ENCODE results near the gene SDHA.

The SDHA gene

DNA sequence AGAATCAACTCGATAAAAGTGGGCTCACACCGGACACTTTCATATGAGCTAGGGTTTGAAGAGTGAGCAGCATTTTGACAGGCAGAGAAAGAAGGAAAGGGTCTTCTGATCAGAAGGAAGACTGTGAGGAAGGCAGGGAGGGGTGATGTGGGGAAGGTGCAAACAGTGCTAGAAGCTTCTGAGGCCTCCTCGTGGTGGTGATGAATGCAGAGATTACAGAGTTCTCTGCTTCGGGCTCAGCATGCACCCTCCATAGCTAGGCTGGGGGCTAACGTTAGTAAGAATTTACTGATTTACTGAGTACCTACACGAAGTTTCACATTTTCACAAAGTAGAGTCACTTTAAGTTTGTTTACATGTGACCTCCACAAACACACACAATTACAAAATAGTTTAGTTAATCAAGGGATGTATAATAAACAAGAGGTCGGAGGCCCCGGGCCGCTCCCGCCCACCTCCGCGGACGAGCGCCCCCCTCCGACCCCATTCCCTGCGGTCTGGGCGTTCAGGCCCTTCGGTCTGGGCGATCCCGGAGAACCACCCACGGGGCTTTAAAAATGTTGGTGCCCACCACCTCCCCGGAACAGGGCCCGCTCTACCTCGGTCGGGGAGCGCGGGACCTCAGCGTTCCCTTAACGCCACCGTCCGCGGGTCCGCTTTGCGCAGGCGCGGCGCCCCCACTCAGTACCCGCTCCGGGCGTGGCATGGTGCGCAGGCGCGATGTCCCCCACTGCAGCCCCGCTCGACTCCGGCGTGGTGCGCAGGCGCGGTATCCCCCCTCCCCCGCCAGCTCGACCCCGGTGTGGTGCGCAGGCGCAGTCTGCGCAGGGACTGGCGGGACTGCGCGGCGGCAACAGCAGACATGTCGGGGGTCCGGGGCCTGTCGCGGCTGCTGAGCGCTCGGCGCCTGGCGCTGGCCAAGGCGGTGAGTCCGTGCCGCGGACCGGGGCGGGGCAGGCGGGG is at the start of gene SDHA, which contains the start of gene CCDC127:
Gene SDHA, plus strand, starts transcription at position 827 of the 963 bp plus-strand sequence. Its CDS starts 36 bp downstream, at position 863.
Gene CCDC127, minus strand, starts transcription at position 660 of the 963 bp plus-strand sequence. CDS start 1,304 bp downstream, outside the sequence.
- peak; percentile 98 for DNase-seq

DNA sequence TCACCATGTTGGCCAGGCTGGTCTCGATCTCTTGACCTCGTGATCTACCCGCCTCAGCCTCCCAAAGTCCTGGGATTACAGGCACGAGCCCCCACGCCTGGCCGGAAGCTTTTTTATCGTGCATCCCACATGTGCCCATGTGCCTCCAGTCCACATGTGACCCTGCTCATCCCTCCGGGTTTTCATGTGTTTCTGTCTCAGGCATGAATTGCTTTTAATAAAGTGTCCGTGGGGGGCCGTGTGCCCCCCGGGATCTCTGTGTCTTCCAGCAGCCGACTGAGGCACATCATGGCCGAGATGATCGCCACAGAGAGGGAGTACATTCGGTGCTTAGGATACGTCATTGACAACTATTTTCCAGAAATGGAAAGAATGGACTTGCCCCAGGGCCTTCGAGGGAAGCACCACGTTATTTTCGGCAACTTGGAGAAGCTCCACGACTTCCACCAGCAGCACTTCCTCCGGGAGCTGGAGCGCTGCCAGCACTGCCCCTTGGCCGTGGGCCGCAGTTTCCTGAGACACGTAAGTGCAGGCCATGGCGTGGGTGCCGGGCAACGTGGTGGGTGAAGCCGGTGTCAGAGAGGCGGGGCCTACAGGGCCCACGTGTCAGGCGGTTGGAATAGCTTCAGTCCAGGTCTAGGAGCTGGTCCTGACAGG is 48.9 kb upstream of the SDHA start:
- DNase-seq, result no peak

DNA sequence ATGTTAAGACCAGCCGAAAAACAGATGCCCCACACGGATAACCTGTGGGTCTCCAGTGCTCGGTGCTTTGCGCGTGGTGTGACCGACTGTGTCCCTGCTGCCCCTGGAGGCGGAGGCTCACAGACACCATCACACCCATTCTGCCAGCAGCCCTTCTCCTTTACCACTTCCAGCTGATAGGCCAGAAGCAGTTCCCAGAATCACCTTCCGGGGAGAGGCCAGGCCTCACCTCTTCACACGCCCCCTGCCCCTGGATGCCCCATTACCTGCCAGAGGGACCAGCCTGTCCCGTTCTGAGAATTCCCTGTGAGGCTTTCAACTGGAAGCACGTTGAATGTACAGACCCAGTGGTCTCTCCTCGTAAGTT is 48.4 kb upstream of the SDHA start:
- DNase-seq, result no peak

DNA sequence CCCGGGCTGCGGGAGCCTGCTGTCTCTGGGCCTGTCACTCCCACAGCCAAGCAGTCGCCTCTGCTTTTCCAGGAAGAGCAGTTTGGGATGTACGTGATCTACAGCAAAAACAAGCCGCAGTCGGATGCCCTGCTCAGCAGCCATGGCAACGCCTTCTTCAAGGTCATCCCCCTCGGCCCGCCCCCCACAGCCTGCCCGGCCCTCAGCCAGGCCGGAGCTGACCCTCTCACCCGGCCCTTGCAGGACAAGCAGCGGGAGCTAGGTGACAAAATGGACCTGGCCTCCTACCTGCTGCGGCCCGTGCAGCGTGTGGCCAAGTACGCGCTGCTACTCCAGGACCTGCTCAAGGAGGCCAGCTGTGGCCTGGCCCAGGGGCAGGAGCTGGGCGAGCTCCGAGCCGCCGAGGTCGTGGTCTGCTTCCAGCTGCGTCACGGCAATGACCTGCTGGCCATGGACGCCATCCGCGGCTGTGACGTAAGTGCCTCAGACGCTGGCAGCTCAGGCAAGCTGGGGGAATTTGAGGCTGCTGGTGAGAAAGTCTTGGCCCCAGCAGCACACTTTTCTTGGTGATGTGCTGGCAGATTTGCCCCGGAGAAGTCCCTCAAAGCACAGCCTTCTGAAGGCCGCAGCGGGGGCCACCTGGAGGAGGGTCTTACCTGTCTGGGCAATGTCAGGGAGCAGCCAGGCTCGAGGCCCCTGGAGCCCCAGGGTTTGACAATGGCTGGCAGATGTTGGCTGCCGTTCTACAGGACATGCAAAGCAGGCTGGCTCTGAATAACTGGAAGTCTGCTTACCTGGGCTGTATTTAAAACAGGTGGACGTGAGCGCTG is 46.9 kb upstream of the SDHA start:
- DNase-seq, result no peak

DNA sequence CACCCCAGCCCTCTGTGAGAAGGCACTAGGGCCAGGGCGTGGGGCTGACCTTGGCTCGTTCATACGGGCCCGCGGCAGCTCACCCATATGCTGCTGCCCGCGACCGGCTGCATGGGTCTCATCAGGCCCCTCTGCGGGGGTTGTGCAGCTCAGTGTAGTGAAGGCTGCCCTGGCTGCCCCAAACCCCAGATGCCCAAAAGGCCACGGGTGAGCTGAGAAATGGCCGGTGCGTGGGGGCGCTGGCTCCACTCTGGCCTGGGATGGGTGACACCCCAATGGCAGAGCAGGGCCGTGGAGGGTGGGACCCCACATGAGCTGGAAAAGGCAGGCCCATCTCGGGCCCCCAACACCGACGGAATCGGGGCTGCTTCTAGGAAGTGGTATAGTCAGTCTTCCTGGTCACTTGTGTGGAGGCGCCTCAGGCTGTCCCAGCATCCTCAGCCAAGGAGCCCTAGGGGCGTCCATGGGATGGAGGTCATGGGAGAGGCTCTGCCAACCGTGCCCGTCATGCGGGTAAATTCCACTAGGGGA is 46.3 kb upstream of the SDHA start:
- no peak for DNase-seq

DNA sequence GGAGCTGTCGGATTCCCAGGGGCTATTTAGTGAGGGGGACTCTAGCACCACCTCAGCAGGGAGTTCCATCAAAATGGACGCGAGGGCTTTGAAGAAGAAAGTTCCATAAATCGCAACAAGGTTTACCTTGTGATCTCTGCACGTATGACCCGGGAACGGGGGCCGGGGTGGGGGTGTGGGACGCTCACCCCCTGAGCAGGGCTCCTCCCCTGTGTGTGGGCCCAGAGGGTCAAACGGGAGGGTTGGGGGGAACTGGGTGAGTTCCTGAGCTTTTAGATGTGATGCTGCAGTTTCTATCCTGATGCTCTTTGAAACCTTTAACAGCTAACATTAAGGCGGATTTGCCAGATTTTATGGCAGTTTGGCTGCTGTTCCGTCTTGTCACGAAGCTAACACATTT is 45.7 kb upstream of the SDHA start:
- DNase-seq, result no peak

DNA sequence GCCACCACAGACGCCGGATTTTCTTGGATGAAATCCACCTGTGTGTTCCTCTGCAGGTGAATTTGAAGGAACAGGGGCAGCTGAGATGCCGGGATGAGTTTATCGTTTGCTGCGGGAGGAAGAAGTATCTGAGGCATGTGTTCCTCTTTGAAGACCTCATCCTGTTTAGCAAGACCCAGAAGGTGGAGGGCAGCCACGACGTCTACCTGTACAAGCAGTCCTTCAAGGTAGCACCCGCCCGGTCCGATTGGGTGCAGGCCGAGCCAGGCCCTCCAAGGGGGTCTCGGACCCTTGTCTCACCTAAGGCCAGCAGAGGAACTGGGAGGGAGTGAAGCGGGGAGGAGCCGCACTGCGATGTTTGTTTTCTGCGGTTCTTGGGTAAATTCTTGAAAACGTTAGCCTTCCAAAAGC is 45.3 kb upstream of the SDHA start:
- DNase-seq, result no peak

DNA sequence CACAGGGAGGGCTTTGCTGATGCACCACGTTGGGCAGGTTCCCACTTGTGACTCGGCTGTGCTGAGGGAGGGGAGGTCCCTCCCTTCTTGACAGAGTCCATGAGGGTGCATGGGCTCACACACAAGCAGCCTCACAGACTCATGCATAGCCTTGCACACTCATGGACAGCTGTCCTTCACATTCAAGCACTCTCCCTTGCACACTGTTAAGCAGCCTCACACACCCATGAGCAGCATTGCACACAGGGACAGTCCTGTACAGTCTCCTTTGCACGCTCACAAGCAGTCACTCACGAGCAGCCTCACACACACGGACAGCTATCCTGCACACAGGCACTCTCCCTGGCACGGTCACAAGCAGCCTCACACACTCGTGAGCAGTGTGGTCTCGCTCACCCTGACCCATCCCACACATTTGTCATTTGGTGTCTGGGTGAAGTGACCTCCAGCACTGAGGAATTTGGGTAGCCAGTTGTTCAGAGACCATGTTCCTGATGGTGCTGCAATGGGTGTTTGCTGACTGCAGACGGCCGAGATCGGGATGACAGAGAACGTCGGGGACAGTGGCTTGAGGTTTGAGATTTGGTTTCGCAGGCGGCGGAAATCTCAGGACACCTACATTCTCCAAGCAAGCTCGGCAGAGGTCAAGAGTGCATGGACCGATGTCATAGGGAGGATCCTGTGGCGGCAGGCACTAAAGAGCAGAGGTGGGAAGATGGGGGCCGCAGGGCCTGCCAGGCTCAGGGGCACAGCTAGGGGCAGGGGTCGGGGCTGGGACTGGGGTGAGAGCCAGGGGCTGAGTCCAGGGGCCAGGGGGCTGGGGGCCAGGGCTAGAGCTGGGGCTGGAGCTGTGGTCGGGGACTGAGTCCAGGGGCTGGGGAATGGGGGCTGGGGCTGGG is 44.5 kb upstream of the SDHA start:
- DNase-seq, result no peak

DNA sequence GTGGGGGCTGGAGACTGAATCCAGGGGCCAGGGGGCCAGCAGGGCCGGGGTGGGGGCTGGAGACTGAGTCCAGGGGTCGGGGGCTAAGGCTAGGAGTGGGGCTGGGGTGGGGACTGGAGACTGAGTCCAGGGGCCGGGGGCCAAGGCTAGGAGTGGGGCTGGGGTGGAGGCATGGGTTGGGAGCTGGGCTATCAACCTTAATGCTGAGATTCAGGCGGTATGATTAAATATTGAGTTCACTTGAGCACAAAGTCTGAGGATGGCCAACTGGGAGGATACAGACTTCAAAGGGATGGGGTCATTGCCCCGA is 43.9 kb upstream of the SDHA start:
- DNase-seq, result no peak

DNA sequence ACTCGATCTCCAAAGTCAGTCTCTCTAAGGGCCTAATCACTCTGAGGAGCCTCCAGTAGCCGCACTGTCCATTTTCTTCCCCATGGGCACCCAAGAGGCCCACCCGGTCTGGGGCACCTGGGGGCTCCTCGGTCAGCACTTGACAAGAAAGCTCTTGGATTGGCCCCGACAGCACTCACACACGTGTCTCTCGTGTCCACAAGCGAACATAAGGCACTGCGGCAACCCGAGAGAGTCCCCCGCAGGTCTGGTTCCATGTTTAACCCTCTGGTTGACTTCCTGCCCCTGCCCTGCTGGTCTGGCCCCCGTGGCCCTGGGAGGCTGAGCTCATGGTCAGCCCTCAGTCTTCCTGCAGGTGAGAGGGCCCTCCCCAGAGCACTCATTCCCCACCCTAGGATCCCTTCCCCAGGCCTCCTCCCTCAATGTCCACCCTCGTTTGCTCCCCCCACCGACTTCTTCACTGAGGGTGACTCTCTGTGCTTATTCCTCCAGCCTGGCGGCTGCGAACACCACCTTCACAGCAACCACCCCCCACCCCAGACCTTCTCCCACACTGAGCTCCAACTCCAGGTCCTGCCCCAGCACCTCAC is 43.1 kb upstream of the SDHA start:
- no peak for DNase-seq

DNA sequence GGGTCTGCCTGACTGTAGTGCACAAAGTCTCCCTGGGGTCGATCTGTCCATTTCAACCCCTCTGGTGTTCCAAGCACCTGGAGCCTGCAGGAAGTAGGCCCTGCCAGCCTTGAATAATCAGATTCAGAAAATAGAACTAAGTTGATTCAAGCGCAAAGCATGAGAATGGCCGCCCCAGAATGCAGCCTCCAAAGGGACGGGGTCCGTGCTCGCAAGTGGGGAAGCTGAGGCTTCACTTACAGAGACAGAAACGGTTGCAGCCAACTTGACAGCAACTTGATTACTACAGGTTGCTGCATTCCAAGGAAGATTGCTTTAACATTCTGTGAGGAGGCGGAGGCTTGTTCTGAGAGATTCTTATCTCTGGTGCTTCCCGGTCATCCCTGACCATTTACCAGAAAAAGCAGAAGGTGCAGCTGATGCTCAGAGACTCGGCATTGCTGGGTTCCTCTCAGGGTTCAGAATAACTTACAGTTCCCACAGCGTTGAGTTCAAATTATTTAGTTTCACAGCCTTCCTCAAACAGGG is 41.8 kb upstream of the SDHA start:
- no peak for DNase-seq

DNA sequence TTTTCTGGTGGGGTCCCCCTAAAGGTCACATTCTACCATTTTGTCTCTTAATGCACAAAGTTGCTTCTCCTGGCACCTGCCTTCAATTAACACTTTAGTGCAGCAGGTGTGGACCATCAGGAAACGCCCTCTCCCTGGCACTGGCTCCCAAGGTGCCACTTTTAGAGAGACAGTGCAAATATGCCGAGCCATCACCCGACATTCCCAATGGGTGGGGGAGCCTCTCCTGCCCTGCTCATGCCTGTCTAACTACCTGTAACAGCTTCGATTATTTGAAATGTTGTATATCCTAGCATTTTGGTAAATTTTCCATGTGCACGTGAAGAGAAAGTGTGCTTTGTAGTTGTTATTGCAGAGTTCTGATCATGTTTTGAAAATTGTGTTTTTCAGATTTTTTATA is 40.0 kb upstream of the SDHA start:
- DNase-seq, result no peak

DNA sequence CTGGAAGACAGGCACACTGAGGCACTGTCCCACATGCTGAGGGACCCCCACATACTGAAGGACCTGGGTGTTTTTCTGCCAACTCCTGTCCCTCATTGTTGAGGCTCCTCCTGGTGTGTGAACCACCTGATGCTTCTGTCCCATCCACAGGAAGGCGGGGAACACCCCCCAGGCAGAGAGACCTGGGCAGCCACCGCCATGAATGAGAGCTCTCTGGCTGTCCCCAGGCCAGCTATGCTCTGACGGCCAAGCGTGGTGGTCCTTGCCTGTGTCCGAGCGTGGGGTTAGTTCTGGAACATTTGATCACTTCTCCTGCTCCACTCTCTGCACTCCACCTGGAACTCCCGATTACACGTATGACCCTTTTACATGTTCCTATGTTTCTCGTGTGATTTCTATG is 38.7 kb upstream of the SDHA start:
- no peak for DNase-seq

DNA sequence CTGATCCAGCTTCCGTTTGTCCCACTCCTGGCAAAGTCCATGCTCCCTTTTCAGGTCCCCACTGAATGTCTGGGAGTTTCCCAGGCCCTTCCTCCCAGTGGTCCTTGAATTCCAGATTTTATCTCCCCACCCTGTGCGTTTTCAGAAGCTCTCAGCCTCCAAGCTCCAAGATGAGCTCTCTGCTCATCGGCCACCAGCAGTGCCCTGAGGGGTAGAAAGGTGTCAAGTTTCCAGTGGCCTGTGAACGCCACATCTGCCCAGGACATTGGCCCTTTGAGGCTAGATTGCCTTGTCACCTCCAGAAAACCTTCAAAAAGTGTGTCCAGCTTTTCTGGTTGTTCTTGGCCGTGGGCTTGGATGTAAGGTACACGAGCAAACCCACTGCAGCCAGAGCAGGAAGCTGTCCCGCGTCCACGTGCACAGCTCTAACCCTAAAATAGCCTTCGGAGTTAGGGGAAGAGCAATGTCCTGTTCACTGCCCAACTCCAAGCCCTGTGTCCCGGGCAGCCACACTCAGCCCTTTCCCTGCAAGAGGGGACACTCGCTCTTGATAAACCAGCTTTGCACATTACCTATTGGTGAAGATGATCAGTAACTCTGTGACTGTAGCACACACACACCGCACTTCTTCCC is 37.7 kb upstream of the SDHA start:
- no peak for DNase-seq

DNA sequence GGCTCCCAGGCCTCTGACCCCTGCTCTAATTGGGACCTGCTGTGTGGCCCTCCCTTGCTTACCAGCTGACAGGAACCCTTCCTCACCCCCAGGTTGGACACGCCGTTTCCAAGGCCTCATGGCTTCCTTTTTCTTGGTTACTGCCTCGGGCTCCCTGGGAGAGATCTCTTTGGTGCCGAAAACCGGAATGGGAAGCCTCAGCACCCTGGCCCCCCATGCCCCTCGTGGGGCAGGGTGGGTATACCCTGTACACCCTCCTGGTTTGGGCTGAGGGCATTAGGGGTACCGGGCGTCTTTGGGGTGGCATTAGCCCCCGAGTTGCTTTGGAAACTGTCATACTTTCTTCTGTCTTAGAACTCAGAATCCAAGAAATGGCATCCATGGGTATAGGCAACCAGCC is 37.0 kb upstream of the SDHA start:
- DNase-seq, result no peak

DNA sequence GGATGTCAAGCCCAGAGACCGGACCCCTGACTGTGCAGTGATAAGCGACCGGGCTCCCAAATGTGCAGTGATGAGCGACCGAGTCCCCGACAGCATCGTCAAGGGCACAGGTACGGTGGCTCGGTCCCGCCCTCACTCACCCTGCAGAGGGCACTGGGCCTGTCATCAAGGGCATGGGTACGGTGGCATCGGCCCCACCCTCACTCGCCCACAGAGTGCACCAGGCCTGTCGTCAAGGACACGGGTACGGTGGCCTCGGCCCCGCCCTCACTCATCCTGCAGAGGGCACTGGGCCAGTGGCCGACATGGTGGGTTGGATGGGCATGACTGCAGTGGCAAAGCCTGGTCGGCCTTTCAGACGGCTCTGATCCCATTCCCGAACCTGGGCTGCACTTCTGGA is 36.6 kb upstream of the SDHA start:
- DNase-seq, result no peak

DNA sequence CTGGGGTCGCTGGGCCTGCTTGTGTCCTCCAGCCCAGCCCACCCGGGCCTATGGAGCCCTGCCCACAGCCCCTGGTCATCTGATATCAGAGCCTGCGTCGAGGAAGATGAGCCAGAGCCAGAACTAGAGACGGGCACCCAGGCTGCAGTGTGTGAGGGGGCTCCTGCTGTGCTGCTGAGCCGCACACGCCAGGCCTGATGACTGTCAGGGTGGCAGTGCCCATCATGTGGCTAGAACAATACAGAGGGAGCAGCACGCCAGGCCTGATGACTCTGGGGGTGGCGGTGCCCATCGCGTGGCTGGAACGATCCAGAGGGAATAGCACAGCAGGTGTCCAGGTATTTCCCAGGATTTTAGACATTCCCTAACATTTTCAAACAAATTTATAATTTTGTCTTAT is 36.0 kb upstream of the SDHA start:
- DNase-seq, result no peak

DNA sequence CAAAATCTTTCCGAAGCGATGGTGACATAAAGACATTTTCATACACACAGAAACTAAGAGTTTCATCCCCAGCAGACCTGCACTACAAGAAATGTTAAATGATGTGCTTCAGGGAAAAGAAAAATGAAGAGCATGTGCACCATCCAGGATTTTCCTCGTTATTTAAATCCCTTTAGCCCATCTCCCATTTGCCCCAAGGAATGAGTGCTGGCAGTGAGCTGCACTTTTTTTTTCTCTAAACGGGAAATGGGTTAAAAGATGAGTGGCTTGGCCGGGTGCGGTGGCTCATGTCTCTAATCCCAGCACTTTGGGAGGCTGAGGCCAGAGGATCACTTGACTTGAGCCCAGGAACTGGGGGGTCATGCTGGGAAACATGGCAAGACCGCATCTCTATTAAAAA is 33.6 kb upstream of the SDHA start:
- DNase-seq, result no peak

DNA sequence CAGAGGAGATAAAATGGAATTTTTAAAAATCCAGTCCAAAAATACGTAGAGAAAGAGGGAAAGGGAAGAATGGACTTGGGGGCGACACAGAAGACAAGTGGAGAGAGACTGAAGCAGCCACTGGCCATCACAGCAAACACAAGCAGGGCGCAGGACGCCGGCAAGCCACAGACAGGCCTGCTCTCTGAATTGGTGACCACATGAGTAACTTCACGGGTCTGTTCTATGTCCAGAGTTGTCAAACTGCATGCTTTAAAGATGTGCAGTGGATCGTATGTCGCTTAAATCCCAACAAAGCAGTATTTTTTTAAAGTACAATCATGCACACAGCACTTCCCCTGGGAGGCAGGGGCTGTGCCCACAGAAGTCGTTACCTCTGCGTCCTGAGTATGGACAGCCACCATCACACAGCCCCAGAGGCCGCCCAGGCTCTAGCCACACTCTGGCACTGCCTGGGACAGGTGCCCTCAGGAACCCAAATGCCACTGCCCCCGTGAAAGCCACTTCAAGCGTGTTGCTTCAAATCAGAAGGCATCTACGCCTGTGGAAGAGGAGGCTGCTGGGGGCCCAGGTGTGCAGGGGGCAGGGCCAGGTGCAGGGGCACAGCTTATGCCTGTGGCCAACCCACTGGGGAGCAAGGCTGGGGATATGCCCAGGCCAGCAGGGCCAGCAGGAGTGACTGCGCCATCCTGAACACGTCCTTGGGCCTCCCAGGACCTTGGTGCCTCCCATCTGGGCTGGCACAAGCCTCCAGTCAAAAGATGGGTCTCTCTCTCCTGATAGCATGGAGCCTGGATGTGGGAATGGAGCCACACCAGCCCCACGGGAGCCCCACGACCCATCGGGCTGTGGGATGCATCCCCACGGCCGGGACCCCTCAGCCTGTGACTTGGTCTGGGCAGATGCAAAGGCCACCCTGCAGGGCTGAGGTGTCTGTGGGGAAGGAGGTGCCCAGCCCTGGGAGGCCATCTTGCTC is 32.7 kb upstream of the SDHA start:
- no peak for DNase-seq
